BE2C (cell line): ENCODE measurements around the gene LCE1D.

Experiments used
- DNase-seq: peaks from one replicate; pipeline ENCODE4 v3.0.0-alpha.2; 2020
- H3K27me3 ChIP-seq: fragments of 250-450 bp; sonication (Bioruptor Pico); 2 replicates; pipeline ENCODE4 v1.5.1; 2020; ENCODE audit warnings: mild to moderate bottlenecking
- H3K36me3 ChIP-seq: fragments of 250-450 bp; sonication (Bioruptor Pico); 2 replicates; pipeline ENCODE4 v1.5.1; 2020; ENCODE audit warnings: mild to moderate bottlenecking
- H3K4me1 ChIP-seq: fragments of 250-450 bp; sonication (Bioruptor Pico); 2 replicates; pipeline ENCODE4 v1.5.1; 2020
- H3K4me3 ChIP-seq: 2 replicates; pipeline ENCODE4 v1.5.1; 2011; ENCODE audit warnings: low read depth, low read length
- H3K9me3 ChIP-seq: fragments of 250-450 bp; sonication (Bioruptor Pico); 2 replicates; pipeline ENCODE4 v1.5.1; 2020
- TF ChIP-seq, protein P1 (sequence below): IDR thresholded peaks from 2 replicates; pipeline ENCODE4 v1.5.1; 2012; ENCODE audit warnings: mild to moderate bottlenecking, low read depth, low read length

Gene LCE1D

DNA sequence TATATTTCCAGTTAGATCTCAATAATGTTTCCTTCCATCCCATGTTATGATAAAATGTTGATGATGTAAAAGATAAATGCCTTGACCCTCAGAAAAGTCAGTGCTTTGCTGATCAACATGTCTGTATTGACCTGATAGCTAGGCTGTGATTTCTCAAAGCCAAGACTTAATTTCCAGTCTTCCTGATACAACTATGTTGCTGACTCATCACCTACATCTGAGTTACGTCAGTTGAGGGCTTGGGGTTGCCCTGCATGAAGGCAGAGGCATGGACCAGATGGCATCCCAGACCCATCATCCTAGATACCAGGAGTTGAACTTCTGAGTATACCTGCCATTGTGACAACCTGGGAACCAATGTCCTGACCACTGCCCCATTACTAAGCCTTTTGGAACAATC is 4.8 kb downstream of the LCE1D start:
- TF ChIP-seq, protein P1, sequence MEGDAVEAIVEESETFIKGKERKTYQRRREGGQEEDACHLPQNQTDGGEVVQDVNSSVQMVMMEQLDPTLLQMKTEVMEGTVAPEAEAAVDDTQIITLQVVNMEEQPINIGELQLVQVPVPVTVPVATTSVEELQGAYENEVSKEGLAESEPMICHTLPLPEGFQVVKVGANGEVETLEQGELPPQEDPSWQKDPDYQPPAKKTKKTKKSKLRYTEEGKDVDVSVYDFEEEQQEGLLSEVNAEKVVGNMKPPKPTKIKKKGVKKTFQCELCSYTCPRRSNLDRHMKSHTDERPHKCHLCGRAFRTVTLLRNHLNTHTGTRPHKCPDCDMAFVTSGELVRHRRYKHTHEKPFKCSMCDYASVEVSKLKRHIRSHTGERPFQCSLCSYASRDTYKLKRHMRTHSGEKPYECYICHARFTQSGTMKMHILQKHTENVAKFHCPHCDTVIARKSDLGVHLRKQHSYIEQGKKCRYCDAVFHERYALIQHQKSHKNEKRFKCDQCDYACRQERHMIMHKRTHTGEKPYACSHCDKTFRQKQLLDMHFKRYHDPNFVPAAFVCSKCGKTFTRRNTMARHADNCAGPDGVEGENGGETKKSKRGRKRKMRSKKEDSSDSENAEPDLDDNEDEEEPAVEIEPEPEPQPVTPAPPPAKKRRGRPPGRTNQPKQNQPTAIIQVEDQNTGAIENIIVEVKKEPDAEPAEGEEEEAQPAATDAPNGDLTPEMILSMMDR: no peak
- Histone ChIP-seq H3K4me1 (no peaks in the 10 kb centered on the region), H3K27me3 (no peaks in the 10 kb centered on the region), H3K9me3 (no peaks in the 10 kb centered on the region), H3K36me3 (no peaks in the 10 kb centered on the region), H3K4me3 (no peak overlapping the region)
- DNase-seq: no peak

DNA sequence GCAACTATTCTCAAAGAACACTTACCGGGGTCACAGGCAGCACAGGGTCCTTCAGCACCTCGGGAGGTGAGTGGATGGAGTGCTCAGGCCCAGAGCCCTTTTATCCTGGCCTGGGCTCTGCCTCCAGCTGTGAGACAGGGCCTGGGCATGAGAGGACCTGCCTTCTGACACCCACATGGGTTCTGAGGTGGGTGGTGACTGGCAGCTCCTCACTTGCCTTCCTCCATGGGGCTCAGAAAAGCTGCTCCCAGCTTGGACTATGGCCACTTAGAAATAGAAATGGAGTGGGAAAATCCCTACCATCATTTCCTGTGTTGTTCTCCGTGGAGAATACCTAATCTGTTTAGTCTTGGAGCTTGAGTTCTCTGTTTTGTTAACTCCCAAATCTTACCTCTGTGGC is 10.1 kb downstream of the LCE1D start, which contains the start of gene LCE1C:
Gene LCE1C (minus strand): TSS at position 76 of the 400 bp plus-strand sequence. CDS start 1,173 bp downstream, outside the sequence.
- H3K27me3 ChIP-seq: no peaks in the 10 kb centered on the region
- H3K4me1 ChIP-seq: no peaks in the 10 kb centered on the region
- no peaks in the 10 kb centered on the region for H3K9me3 ChIP-seq
- no peak within 1 kb of the TSS for H3K4me3 ChIP-seq
- TF ChIP-seq, protein P1: no peak
- H3K36me3 ChIP-seq: no peaks in the 10 kb centered on the region
- no peak for DNase-seq

- no peak overlapping the region for H3K4me3 ChIP-seq
- DNase-seq: no peak
- H3K36me3 ChIP-seq: no peaks in the 10 kb centered on the region
- H3K27me3 ChIP-seq: no peaks in the 10 kb centered on the region
- no peaks in the 10 kb centered on the region for H3K9me3 ChIP-seq
- no peaks in the 10 kb centered on the region for H3K4me1 ChIP-seq
- TF ChIP-seq, protein P1: no peak
These were observed 14.5 kb downstream of the LCE1D start for GRCh38 chr1:152811050-152811449.

GRCh38 chr1:152811671-152812070 is 15.2 kb downstream of the LCE1D start, which contains the start of gene LCE1B:
TSS of gene LCE1B (plus strand) at chr1:152811971. CDS start at chr1:152812447, 476 bp downstream.
- Histone ChIP-seq H3K4me3 (no peak within 1 kb of the TSS), H3K27me3 (no peaks in the 10 kb centered on the region), H3K9me3 (no peaks in the 10 kb centered on the region), H3K4me1 (no peaks in the 10 kb centered on the region), H3K36me3 (no peaks in the 10 kb centered on the region)
- DNase-seq: no peak
- TF ChIP-seq, protein P1: no peak

GRCh38 chr1:152817309-152817708 is 20.8 kb downstream of the LCE1D start:
- TF ChIP-seq, protein P1: no peak

DNA sequence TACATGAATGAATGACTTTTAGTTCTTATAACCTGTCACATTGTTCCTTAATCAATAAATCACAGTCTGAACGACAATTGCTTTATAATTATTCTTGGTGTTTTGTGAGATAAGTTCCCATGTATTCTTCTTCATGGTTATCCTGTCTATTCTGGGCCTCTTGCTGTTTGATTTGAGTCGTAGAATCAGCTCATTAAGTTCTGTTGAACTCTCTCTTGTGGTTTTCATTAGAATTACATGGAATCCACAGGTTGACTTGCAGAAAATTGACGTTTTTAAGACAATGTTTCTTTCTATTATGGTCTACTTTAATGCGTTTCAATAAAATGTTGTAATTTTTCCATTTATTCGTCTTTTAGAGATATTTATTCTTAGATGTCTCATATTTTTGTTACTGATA is 26.8 kb downstream of the LCE1D start:
- no peaks in the 10 kb centered on the region for H3K4me1 ChIP-seq
- H3K9me3 ChIP-seq: no peaks in the 10 kb centered on the region
- H3K36me3 ChIP-seq: no peaks in the 10 kb centered on the region
- no peaks in the 10 kb centered on the region for H3K27me3 ChIP-seq
- no peak overlapping the region for H3K4me3 ChIP-seq
- TF ChIP-seq, protein P1: no peak
- DNase-seq: no peak

More at GRCh38 chr1:152817309-152817708, 20.8 kb downstream of the LCE1D start:
- no peaks in the 10 kb centered on the region for H3K36me3 ChIP-seq
- H3K27me3 ChIP-seq: no peaks in the 10 kb centered on the region
- no peak overlapping the region for H3K4me3 ChIP-seq
- no peak for DNase-seq
- no peaks in the 10 kb centered on the region for H3K4me1 ChIP-seq
- H3K9me3 ChIP-seq: no peaks in the 10 kb centered on the region
